GM12878 (cell line): Measurements from ENCODE around the gene ANKRD24. TPM values are rescaled to one million over a fixed set of nuclear protein-coding genes. Genes with fewer than 3 reads are reported as not detected.

Source experiments
- BACH1 ChIP-seq: fragments of 450-650 bp; IDR thresholded peaks from 2 replicates; pipeline ENCODE4 v1.6.1; 2017; ENCODE audit warnings: mild to moderate bottlenecking, borderline replicate concordance
- BHLHE40 ChIP-seq, 2 experiments: fragments of 450-650 bp in 1 of 2; IDR thresholded peaks; 2 replicates each; pipeline ENCODE4 v1.6.1; 2011 to 2017; ENCODE audit warnings: low read depth in 2 of 2, borderline replicate concordance in 1 of 2, improper control_type of control experiment in 1 of 2, low read length in 1 of 2, mild to moderate bottlenecking in 1 of 2
- BMI1 ChIP-seq: fragments of 450-650 bp; IDR thresholded peaks from 2 replicates; pipeline ENCODE4 v1.6.1; 2016; ENCODE audit warnings: mild to moderate bottlenecking, moderate library complexity, borderline replicate concordance
- CBX5 ChIP-seq: sonication (generic); IDR thresholded peaks from 2 replicates; pipeline ENCODE4 v1.6.1; 2016; ENCODE audit warnings: low read depth, moderate library complexity, mild to moderate bottlenecking, inconsistent platforms
- IRF4 ChIP-seq: IDR thresholded peaks from 2 replicates; pipeline ENCODE4 v1.6.1; 2011; ENCODE audit warnings: low read depth, low read length
- KLF5 ChIP-seq: fragments of 450-650 bp; IDR thresholded peaks from 2 replicates; pipeline ENCODE4 v1.6.1; 2014; ENCODE audit warnings: mild to moderate bottlenecking; ENCODE audit not compliant: partially characterized antibody
- NBN ChIP-seq: fragments of 450-650 bp; IDR thresholded peaks from 2 replicates; pipeline ENCODE4 v1.6.1; 2016
- NFXL1 ChIP-seq: fragments of 450-650 bp; IDR thresholded peaks from 2 replicates; pipeline ENCODE4 v1.6.1; 2017; ENCODE audit warnings: antibody characterized with exemption, mild to moderate bottlenecking, borderline replicate concordance
- NR2C2 ChIP-seq: IDR thresholded peaks from 2 replicates; pipeline ENCODE4 v1.6.1; 2011; ENCODE audit warnings: borderline replicate concordance, low read depth; ENCODE audit not compliant: control insufficient read depth, insufficient read length
- POU2F2 ChIP-seq: IDR thresholded peaks from 3 replicates; pipeline ENCODE4 v1.6.1; 2011; ENCODE audit warnings: low read depth, mild to moderate bottlenecking, low read length, borderline replicate concordance
- RUNX3 ChIP-seq: IDR thresholded peaks from 2 replicates; pipeline ENCODE4 v1.6.1; 2012; ENCODE audit warnings: low read length, inconsistent platforms
- SMAD5 ChIP-seq: IDR thresholded peaks from 2 replicates; pipeline ENCODE4 v1.6.1; 2016; ENCODE audit warnings: antibody characterized with exemption, low read depth
- SMC3 ChIP-seq: IDR thresholded peaks from 2 replicates; pipeline ENCODE4 v1.6.1; 2011; ENCODE audit warnings: low read length, improper control_type of control experiment, borderline replicate concordance
- SREBF2 ChIP-seq: IDR thresholded peaks from 2 replicates; pipeline ENCODE4 v1.6.1; 2012; ENCODE audit warnings: mild to moderate bottlenecking, low read length
- STAT3 ChIP-seq: IDR thresholded peaks from 2 replicates; pipeline ENCODE4 v1.6.1; 2011; ENCODE audit warnings: low read depth, low read length, improper control_type of control experiment
- WRNIP1 ChIP-seq: IDR thresholded peaks from 2 replicates; pipeline ENCODE4 v1.6.1; 2011; ENCODE audit warnings: low read depth, low read length, improper control_type of control experiment, borderline replicate concordance
- ZNF274 ChIP-seq: IDR thresholded peaks from one replicate; pipeline ENCODE4 v1.8.0; 2011; ENCODE audit not compliant: insufficient read length, insufficient read depth
- ZSCAN29 ChIP-seq: fragments of 450-650 bp; IDR thresholded peaks from 2 replicates; pipeline ENCODE4 v1.6.1; 2017; ENCODE audit warnings: mild to moderate bottlenecking, moderate library complexity
- ZZZ3 ChIP-seq: IDR thresholded peaks from 2 replicates; pipeline ENCODE4 v1.6.1; 2011; ENCODE audit warnings: low read depth; ENCODE audit not compliant: control insufficient read depth, insufficient read length
- polyA plus RNA-seq, 11 experiments: library from polyadenylated mRNA; depleted of rRNA in 4 of 11; unstranded in 6 of 11; stranded (reverse) in 5 of 11; fragments of >200 nt; fragmentation: Nextera tagmentation in 4 of 11; fragmentation: Illumina TruSeq in 1 of 11; extraction: Ambion mirVana in 4 of 11; extraction: Trizol in 1 of 11; gene quantifications; 1 replicate in 1 of 11; 2 replicates in 10 of 11; pipeline versions ENCODE4 v1.2.1 to v1.2.3, GENCODE V29; 2011 to 2016; ENCODE audit warnings: inconsistent platforms in 2 of 11, missing spikeins in 2 of 11, low read depth in 1 of 11
- total RNA-seq, 4 experiments: library from RNA; depleted of rRNA in 3 of 4; stranded (reverse); fragments of >200 nt in 3 of 4; fragmentation: Illumina TruSeq in 1 of 4; extraction: Trizol in 1 of 4; gene quantifications; 2 replicates each; pipeline versions ENCODE4 v1.2.1 to v1.2.3, GENCODE V29; 2013 to 2021
- TF ChIP-seq, protein P1 (sequence below), 3 experiments: IDR thresholded peaks in 2 of 3; conservative IDR thresholded peaks in 1 of 3; 2 replicates each; pipeline ENCODE4 v1.5.1; 2011; ENCODE audit warnings: low read depth in 3 of 3, low read length in 3 of 3, mild to moderate bottlenecking in 3 of 3, control low read depth in 2 of 3, moderate library complexity in 2 of 3, inconsistent platforms in 1 of 3, mixed read lengths in 1 of 3; ENCODE audit not compliant: control insufficient read depth in 2 of 3, insufficient read depth in 1 of 3; ENCODE audit errors: extremely low read depth in 1 of 3
- TF ChIP-seq, protein P2 (sequence below): fragments of 450-650 bp; IDR thresholded peaks from 2 replicates; pipeline ENCODE4 v1.6.1; 2018; ENCODE audit warnings: borderline replicate concordance, mild to moderate bottlenecking; ENCODE audit not compliant: partially characterized antibody
- TF ChIP-seq, protein P3 (sequence below): IDR thresholded peaks from 2 replicates; pipeline ENCODE4 v1.6.1; 2012; ENCODE audit warnings: low read depth, low read length, improper control_type of control experiment
- TF ChIP-seq, protein P4 (sequence below): IDR thresholded peaks from 2 replicates; pipeline ENCODE4 v1.6.1; 2011; ENCODE audit warnings: borderline replicate concordance, low read depth, mild to moderate bottlenecking, moderate library complexity, mixed read lengths, low read length; ENCODE audit not compliant: insufficient read depth; ENCODE audit errors: extremely low read length
- TF ChIP-seq, protein P5 (sequence below): fragments of 450-650 bp; IDR thresholded peaks from 2 replicates; pipeline ENCODE4 v1.6.1; 2014; ENCODE audit warnings: mild to moderate bottlenecking

ANKRD24 gene
- total and polyA plus RNA-seq, 10 of the 15 experiments (the other 5 are each of a cell fraction or from before 2014, with no cell fraction given), result 0.02 to 0.59 (median 0.35) TPM; not detected in 1

DNA sequence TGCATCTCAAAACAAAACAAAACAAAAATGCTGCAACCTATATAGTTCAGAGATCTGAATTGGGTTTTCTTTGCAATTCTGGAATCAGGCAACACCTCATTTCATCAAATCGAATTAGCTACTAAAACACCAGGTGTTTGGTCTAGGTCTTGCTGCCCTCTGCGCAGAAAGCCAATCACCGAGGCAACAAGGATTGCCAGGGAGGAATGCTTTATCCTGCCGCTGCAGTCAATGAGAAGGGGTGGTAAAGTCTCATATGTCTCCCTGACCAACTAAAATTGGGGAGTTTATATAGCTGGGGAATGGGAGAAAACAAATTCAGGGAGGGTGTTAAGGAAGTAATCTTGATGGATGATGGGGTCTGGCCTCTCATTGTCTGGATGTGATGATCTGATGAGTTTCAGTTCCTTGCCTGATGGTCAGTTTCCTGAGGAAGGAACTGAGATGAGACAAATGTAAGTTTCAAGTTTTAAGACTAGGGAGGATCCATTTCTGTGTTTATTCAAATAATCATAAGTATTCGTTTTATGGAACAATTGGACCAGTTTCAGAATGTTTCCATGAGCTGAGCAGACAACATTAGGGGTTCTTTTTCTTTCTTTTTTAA is 59.4 kb downstream of the ANKRD24 start (continued):
- TF ChIP-seq, protein P1, sequence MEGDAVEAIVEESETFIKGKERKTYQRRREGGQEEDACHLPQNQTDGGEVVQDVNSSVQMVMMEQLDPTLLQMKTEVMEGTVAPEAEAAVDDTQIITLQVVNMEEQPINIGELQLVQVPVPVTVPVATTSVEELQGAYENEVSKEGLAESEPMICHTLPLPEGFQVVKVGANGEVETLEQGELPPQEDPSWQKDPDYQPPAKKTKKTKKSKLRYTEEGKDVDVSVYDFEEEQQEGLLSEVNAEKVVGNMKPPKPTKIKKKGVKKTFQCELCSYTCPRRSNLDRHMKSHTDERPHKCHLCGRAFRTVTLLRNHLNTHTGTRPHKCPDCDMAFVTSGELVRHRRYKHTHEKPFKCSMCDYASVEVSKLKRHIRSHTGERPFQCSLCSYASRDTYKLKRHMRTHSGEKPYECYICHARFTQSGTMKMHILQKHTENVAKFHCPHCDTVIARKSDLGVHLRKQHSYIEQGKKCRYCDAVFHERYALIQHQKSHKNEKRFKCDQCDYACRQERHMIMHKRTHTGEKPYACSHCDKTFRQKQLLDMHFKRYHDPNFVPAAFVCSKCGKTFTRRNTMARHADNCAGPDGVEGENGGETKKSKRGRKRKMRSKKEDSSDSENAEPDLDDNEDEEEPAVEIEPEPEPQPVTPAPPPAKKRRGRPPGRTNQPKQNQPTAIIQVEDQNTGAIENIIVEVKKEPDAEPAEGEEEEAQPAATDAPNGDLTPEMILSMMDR (IDR thresholded peaks at IDR 0.05 in 2 of 3, conservative IDR thresholded peaks at IDR 0.05 in 1 of 3; ENCODE audit: control insufficient read depth in 2 of 3, extremely low read depth in 1 of 3, insufficient read depth in 1 of 3, low read depth in 3 of 3, low read length in 3 of 3), result no peak
- TF ChIP-seq WRNIP1, result no peak
- TF ChIP-seq, protein P2, sequence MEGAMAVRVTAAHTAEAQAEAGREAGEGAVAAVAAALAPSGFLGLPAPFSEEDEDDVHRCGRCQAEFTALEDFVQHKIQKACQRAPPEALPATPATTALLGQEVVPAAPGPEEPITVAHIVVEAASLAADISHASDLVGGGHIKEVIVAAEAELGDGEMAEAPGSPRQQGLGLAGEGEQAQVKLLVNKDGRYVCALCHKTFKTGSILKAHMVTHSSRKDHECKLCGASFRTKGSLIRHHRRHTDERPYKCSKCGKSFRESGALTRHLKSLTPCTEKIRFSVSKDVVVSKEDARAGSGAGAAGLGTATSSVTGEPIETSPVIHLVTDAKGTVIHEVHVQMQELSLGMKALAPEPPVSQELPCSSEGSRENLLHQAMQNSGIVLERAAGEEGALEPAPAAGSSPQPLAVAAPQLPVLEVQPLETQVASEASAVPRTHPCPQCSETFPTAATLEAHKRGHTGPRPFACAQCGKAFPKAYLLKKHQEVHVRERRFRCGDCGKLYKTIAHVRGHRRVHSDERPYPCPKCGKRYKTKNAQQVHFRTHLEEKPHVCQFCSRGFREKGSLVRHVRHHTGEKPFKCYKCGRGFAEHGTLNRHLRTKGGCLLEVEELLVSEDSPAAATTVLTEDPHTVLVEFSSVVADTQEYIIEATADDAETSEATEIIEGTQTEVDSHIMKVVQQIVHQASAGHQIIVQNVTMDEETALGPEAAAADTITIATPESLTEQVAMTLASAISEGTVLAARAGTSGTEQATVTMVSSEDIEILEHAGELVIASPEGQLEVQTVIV, result no peak
- TF ChIP-seq, protein P3, sequence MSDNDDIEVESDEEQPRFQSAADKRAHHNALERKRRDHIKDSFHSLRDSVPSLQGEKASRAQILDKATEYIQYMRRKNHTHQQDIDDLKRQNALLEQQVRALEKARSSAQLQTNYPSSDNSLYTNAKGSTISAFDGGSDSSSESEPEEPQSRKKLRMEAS, result no peak
- TF ChIP-seq, protein P4, sequence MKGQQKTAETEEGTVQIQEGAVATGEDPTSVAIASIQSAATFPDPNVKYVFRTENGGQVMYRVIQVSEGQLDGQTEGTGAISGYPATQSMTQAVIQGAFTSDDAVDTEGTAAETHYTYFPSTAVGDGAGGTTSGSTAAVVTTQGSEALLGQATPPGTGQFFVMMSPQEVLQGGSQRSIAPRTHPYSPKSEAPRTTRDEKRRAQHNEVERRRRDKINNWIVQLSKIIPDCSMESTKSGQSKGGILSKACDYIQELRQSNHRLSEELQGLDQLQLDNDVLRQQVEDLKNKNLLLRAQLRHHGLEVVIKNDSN, result no peak
- no peak for TF ChIP-seq STAT3
- no peak for TF ChIP-seq NR2C2
- 0 out of 2 replicates have a peak, but pooled peaks have one; percentile 80 for TF ChIP-seq CBX5
- TF ChIP-seq ZNF274, result no peak
- TF ChIP-seq BMI1, result no peak
- TF ChIP-seq POU2F2, result no peak
- no peak for TF ChIP-seq BACH1
- TF ChIP-seq, protein P5, sequence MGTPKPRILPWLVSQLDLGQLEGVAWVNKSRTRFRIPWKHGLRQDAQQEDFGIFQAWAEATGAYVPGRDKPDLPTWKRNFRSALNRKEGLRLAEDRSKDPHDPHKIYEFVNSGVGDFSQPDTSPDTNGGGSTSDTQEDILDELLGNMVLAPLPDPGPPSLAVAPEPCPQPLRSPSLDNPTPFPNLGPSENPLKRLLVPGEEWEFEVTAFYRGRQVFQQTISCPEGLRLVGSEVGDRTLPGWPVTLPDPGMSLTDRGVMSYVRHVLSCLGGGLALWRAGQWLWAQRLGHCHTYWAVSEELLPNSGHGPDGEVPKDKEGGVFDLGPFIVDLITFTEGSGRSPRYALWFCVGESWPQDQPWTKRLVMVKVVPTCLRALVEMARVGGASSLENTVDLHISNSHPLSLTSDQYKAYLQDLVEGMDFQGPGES, result no peak
- no peak for TF ChIP-seq RUNX3
- no peak for TF ChIP-seq SMAD5
- TF ChIP-seq SMC3, result no peak
- no peak for TF ChIP-seq ZSCAN29
- no peak for TF ChIP-seq BHLHE40 (IDR thresholded peaks at IDR 0.05; ENCODE audit: borderline replicate concordance in 1 of 2, low read depth in 2 of 2, low read length in 1 of 2)
- 0 out of 2 replicates have a peak, but pooled peaks have one; percentile 33 for TF ChIP-seq IRF4
- no peak for TF ChIP-seq SREBF2
- no peak for TF ChIP-seq ZZZ3
- TF ChIP-seq NFXL1, result peak; percentile 90
- no peak for TF ChIP-seq NBN
- TF ChIP-seq KLF5, result peak; percentile 42
